Activated CD4-positive, alpha-beta T cell treated with anti-CD3 and anti-CD28 coated beads, Interleukin-2, amount 50 U/mL, for 4 hours (primary cell): ENCODE measurements around the gene DYRK1A.
"Not testable (repeated sequence)": the region's sequence is repeated elsewhere in the genome, so short reads cannot be mapped to it uniquely, and the experiment has no call there.

Source experiments
- DNase-seq, 2 experiments: peaks; one replicate each; pipeline ENCODE4 v3.0.0-alpha.2; 2020

Gene DYRK1A

DNA sequence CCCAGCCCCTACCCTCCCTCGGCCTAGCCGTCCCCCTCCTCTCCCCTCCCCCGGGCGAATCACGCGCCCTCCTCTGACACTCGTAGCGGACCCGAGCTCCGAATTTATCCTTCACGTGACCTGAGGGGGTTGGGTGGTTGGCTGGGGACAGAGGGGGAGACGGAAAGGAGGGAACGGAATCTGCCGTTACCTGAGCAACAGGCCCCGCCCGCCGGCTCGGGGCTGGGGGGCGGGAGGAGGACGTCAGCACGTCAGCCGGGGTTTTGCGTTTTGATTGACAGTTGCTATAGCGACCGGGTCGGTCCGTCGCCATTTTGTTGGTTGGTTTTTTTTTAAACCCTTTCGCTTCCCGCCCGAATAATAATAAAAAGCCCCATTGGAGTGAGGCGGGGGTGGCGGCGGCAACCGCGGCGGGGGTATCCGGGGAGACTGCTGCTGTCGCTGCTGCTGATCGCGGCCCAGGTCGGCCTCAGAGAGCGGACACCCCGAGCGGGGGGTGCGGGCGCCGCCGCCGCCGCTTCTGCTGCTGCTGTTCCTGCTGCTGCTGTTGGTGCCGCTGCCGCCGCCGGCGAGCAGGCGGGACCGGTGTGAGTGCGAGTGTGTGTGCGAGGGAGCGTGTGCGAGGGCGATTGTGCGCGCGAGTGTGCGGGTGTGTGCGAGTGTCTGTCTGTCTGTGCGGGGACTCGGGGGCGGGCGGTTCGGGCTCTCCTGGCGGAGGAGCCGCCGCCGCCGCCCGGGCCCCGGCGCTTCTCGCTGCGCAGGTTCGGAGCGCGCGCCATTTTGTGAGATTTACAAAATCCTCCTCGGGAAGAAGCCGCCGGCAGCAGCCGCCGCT, at the start of gene DYRK1A:
Gene DYRK1A, plus strand, starts transcription at position 292 of the 835 bp plus-strand sequence. CDS start 53,602 bp downstream, outside the sequence.
- peak; percentile 97 to 98 for DNase-seq

DNA sequence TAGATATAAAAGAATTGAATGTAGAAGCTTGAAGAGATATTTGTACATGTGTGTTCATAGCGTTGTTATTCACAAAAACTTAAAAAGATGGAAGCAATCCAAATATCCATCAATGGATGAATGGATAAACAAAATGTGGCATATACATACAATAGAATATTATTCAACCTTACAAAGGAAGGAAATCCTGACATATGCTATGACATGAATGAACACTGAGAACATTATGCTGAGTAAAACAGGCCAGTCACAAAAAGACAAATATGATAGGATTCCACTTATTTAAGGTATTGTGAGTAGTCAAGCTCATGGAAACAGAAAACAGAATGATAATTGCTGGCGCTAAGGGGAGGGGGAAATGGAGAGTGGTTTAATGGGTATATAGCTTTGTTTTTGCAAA, 47.0 kb upstream of the DYRK1A start:
- no peak for DNase-seq

DNA sequence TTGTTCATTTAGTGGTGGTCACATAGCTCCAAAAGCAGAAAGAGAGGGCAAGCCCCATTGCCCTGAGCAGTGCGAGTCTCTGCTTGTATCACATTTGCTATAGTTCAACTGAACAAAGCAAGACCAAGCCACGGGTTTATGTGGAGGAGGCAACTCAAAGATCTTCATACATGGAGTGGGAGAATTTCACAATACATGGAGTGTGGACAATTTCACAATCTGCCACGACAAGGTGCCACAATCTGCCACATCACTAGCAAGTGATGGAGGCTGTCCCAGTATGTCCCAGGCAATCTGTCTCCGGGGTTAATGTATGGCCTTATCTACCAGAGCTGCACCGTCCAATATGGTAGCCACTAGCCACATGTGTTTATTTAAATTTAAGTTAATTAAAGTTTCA, 44.5 kb upstream of the DYRK1A start:
- DNase-seq: no peak

DNA sequence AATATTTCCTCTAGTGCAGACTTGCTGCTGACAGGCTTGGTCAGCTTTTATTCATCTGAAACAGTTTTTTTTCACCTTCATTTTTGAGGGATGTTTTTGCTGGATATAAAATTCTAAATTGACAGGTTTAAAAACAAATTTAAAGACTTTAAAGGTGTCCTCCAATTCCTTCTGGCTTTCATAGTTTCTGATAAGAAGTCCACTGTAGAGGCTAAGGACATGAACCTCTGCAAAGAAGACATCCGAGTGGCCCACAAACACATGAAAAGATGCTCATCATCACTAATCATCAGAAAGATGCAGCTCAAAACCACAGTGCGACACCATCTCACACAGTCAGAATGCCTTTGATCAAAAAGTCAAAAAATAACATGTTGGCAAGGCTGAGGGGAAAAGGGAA, 42.0 kb upstream of the DYRK1A start:
- DNase-seq: no peak

DNA sequence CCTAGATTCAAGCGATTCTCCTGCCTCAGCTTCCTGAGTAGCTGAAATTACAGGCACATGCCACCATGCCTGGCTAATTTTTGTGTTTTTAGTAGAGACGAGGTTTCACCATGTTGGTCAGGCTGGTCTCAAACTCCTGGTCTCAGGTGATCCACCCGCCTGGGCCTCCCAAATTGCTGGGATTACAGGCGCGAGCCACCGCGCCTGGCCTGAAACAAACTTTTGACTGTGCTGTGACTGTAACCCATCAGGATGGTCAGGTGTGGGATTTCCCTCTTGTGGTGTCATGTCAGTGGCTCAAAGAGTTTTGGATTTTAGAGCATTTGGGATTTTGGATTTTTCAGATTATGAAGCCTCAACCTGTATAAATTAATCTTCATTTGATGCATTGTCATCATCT, 38.4 kb upstream of the DYRK1A start:
- not testable (repeated sequence) for DNase-seq

DNA sequence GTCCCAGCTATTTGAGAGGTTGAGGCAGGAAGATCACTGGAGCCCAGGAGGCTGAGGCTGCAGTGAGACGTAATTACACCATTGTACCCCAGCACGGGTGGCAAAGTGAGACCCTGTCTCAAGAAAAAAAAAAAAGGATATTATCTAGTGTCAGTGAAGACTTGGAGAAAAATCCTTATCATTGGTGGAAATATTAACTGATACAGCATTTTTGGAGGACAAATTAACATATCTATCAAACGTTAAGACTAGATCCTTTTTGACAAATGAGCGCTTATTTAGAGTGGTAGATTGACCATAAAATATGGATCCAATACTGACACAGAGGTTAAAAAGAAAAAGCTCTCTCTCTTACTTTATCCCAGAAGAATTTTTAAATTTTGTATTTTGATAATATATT, 35.2 kb upstream of the DYRK1A start:
- no peak for DNase-seq

DNA sequence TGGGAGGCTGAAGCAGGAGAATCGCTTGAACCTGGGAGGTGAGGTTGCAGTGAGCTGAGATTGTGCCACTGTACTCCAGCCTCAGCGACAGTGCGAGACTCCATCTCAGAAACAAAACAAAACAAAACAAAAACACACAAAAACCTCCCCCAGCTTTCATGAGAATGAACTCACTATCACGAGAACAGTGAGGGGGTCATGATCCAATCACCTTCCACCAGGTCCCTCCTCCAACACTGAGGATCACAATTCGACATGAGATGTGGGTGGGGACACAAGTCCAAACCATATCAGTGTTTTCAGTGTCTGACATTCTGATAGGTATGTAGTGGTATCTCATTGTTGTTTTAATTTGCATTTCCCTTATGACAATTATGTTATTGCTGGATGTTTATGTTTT, 31.5 kb upstream of the DYRK1A start:
- DNase-seq: no peak

DNA sequence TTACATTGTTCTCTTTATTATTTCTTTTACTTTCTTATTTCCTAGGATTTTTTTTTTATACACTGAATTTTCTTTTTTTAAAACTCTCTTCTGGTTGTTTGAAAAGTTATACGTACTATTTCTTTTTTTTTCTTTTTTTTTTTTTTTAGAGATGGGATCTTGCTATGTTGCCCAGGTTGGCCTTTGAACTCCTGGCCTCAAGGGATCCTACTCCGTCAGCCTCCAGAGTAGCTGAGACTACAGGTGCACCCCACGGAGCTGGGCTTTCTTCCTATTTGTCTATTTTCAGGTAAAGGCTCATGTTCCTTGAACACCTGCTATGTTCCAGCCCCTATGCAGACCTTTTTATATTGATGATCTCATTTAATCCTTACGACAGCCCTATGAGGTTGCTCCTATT, 29.4 kb upstream of the DYRK1A start:
- no peak for DNase-seq

DNA sequence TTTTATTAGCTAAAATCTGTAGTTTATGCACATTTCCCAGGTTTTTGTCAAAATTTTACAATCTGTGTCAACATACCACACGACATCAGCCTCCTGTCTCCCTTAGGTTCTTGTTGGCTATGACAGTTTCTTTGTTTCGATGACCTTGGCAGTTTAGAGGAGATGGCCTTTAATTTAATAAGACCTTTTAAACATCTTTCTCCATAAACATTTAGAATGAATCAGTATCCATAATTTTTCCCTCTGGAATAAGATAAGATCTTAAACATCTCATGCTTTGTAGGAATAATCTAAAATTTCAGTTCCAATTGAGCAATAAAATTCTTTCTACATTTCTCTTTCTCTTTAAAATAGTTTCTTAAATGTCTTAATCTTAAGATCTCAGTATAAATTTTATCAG, 28.7 kb upstream of the DYRK1A start:
- DNase-seq: no peak

DNA sequence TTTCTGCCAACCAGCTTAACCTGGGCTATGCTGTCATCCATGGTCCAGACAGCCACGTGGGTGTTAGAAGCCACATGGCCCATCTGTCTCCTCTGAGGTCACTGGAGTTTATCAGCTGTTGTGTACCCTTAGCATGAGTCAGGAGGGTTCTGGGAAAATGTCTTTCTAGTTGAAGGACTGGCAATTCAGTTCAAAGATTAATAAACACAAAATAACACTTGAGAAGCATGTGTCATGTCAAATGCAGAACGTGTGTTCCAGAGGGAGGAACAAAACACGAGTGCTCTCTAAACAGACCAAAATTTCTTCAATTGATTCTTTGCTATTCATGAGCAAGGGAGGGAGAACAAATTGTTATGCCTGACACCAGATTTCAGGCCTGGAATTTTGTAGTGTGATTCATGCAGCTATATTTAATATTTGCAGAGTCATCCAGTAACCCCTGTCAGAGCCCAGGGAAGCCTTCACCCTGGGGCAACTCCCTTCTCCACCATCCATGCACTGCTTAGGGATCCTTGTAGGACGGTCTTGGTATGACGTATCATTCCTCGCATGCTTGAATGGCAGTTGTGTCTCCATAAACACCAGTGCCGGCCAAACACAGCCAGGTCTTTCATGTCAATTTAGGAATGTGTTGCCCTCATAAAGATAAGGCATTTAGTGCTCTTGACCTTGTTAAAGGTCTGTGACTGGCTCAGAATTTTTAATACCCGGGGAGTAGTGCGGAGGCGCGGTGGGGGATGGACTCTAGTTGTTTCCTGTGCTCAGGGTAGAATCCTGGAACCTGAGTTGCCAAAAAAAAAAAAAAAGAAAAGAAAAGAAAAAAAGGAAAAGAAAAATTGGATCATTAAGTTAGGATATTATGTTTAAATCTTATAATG, 27.7 kb upstream of the DYRK1A start:
- no peak for DNase-seq

DNA sequence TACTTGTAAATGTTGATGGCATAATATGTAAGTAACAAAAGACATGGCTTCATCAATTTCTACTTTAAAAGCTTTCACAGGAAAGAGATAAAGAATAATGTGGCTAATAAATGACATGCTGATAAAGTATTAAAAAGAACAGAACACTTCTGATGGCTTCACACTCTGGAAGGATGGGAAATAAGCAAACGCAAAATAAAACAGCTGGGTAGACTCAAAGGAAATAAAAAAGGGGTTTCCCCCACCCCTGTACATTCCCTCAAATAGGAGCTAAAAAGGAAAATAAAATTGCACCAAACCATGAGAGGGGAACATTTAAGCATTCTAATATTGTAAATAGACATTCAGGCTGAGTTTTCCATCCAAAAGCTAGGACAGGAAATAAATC, 27.0 kb upstream of the DYRK1A start:
- no peak for DNase-seq

DNA sequence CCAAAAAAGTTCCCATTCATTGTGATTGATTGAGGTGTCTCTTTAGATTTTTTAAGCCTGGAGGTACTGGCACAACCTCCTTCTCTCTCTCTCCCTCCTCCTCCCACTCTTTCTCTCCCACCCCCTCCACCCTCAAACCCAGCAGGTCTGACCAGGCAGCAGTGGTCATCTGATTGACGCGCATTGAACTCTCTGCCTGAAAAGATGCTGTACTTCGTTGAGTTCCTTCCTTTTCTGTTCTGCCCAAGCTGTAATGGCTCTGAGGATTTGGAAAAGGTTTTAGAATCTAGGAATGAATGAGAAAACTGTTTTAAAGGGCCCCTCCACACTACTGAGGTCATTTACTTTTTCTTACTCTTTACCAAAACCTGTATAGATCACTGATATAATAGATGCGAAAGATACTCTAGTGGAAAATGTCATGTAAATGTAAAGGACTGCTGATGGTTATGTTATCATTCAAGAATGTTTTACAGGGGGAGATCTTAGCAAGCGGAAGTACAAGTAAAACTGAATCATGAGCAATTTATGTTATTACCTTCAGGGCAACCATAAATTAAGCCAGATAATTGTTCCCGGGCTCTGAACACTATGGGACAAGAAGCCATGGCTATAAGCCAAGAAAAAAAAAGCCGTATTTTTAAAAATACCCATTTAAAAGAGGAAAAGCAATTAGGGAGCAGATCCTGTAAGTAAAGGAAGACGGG, 25.2 kb upstream of the DYRK1A start:
- no peak for DNase-seq

DNA sequence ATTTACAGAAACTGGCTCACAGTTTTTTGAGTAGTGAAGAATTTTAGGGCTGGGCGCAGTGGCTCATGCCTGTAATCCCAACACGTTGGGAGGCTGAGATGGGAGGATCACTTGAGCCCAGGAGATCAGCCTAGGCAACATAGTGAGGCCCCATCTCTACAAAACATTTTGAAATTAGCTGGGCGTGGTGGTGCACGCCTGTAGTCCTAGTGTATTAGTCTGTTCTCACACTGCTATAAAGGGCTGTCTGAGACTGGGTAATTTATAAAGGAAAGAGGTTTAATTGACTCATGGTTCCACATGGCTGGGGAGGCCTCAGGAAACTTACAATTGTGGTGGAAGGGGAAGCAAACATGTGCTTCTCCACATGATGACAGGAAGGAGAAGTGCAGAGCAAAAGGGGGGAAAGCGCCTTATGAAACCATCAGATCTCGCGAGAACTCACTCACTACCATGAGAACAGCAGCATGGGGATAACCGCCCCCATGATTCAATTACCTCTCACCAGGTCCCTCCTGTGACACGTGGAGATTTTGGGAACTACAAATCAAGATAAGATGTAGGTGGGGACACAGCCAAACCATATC, 24.4 kb upstream of the DYRK1A start:
- no peak for DNase-seq

DNA sequence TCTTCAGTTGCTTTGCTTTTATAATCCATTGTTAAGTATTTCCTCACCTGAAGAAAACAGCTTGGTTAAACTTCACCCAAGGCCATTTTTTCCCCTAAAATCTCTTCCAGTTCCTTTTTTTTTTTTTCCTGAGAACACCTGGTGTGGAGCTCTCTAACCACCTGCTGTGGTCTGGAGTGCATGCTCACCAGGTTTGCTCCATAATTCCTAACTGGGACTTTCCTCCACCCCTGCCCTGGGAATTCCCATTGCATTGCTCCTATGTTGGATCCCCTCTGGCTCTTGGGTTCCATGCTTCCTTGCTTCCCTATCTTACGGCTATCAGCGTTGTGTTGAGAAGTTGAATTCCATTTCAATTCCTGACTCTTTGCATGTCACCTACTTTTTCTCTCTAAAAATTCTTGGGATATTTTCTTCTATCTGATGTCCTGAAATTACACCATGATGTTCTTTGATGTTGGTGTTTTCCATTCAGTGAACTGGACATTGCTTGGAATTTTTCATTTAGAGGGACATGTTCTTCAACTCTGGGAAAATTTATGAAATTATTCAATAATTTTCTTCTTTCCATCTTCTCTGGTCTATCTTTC, 19.6 kb upstream of the DYRK1A start:
- no peak for DNase-seq

DNA sequence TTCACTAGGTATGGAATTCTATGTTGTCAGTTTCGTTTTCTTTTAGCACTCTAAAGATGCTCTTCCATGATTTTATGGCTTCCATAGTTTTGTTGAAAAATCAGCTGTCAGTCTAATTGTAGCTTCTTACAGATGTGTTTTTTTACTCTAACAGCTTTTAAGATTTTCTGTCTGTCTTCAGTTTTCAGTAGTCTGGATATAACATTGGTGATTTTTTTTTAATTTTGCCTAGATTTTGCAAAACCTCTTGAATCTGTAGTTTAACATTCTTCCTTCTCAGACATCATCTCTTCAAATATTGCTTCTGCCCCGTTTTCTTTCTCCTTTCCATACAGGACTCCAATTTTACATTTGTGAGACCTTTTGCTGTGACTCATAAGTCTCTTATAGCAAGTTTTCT, 17.9 kb upstream of the DYRK1A start:
- DNase-seq: no peak

DNA sequence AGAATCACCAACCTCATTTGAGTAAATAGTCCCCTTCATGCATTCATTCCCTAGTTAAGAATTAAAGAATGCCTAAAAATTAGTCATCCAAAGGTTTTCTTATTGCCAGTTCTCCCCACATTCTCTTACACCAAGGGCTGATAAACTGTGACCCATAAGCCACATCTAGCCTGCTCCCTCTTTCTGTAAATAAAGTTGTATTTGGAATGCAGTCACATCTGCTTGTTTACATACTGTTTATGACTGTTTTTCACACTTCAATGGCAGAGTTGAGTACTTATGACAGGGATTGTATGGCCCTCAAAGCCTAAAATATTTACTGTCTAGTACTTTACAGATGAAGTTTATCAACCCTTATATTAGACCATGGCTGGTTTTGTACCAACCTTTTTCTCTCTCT, 16.1 kb upstream of the DYRK1A start:
- no peak for DNase-seq

DNA sequence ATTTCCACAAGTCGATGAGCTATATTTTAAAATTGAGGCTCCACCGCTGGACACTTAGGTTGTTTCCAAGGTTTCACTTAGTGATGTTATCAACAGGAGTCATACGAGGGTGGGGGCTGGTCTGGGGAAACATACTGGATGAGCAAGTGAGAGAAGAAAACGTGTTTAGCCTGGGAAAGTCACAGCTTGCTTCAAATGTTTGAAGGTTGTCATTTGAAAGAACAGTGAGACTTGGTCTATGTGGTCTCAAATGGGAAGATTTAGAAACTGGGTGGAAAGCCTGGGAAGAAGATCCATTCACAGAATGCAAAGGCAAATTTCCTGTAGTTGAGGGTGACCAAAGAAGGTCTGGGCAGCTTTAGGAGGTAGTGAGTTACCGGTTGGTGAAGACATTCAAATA, 9.9 kb upstream of the DYRK1A start:
- no peak for DNase-seq

DNA sequence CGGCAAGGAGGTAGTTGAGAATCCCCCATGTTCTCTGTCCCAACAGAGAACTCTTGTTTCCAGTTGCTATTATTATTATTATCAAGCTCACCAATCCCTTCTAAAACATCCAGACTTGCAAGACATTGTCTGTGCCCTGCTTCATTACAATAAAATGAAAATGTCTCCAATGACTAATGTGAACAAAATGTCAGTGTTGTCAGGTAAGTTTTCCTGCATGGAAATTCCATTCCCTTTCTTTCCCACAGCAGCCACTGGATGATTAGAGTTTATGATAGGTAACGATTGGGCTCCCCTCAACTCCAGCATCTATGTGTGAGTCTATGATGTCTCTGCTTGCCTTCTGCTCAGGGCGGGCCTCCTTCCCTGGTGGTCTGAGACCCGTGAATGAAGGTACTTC, 8.9 kb upstream of the DYRK1A start:
- no peak for DNase-seq

DNA sequence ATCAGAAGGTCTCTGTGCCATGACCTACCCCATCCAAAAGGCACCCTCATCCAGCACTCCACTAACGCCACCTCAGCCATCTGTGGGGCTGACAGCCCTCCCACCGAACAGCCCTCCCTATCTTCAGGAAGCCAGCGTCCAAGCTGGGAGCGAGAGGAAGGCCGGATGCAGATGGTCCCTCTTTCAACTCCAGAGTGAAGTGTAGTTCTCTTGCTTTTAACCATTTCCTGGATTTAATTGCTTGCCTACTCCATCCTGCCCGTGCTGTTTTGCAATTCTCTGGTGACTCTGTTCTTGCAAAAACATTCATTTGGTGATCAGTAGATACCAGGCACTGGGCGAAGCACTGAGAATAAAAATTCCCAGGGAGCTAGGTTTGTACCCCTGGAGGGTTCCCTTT, 8.2 kb upstream of the DYRK1A start:
- DNase-seq: no peak

DNA sequence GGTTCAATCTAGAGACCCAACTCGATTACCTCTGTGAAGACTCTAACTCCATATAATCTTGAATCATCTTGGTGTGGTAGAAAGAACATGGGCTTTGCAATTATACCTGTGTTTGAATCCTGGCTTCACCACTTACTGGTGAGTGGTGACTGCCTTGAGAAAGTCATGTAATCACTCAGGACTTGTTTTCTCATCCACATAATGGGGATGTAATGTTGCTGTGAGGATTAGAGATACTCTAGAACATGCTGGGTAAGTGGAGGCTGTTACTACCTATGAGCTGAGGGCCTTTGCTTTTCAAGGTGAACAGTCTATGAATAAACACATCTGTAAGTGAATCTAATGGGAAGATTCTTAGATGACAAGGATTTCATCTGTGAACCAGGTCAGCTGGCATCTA, 2.6 kb upstream of the DYRK1A start:
- no peak for DNase-seq

DNA sequence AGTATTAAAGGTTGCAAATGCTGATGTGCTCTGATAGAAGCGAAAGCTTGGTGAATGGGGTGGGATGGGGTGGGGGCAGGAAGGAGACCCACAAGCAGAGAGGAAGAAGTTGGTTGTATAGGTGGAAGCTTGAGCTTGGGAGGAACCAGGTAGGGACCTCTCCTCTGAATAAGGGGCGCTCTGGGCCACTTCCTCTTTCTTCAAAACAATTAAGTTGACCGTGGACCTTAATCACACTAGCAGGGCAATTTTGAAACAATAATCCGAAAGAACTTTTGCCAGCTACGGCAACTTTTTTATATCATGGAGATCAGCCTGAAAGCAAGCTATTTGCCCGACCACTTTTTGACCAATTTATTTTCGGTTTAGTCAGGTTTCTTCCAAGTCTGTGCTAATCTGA, 1.9 kb upstream of the DYRK1A start:
- no peak for DNase-seq
